Naive B cell (primary cell): ENCODE data around the gene PHC1. TPM values are rescaled to one million over a fixed set of nuclear protein-coding genes. Genes with fewer than 3 reads are reported as not detected.

Experiments
- ATAC-seq, 2 donors: fragments of 150-1000 bp; cut with Tn5 transposase; 2 replicates each; pipeline ENCODE4 v1.10.0; 2021; ENCODE audit warnings: low read depth in 2 of 2, mild to moderate bottlenecking in 2 of 2, moderate library complexity in 2 of 2
- DNase-seq: peaks from one replicate; pipeline ENCODE4 v3.0.0; 2022
- H3K27ac Mint-ChIP-seq, 6 donors: one replicate each; pipeline ENCODE4 v1.8.0; 2020 to 2022; ENCODE audit warnings: mild to moderate bottlenecking in 6 of 6, mixed read lengths in 6 of 6, moderate library complexity in 5 of 6, inconsistent platforms in 2 of 6
- H3K27me3 Mint-ChIP-seq, 3 donors: one replicate each; pipeline ENCODE4 v1.8.0; 2021 to 2022; ENCODE audit warnings: mixed read lengths in 3 of 3, mild to moderate bottlenecking in 1 of 3
- H3K36me3 Mint-ChIP-seq, 2 donors: one replicate each; pipeline ENCODE4 v1.8.0; 2020 to 2022; ENCODE audit warnings: mixed read lengths in 2 of 2, inconsistent platforms in 1 of 2, mild to moderate bottlenecking in 1 of 2
- H3K4me1 Mint-ChIP-seq, 3 donors: one replicate each; pipeline ENCODE4 v1.8.0; 2020 to 2022; ENCODE audit warnings: mixed read lengths in 3 of 3, inconsistent platforms in 1 of 3, mild to moderate bottlenecking in 1 of 3, moderate library complexity in 1 of 3
- H3K4me3 Mint-ChIP-seq, 8 donors: one replicate each; pipeline ENCODE4 v1.8.0; 2020 to 2022; ENCODE audit warnings: mild to moderate bottlenecking in 8 of 8, mixed read lengths in 8 of 8, moderate library complexity in 8 of 8, inconsistent platforms in 2 of 8
- H3K9me3 Mint-ChIP-seq, 7 donors: one replicate each; pipeline ENCODE4 v1.8.0; 2020 to 2022; ENCODE audit warnings: mixed read lengths in 7 of 7, mild to moderate bottlenecking in 5 of 7, inconsistent platforms in 2 of 7, moderate library complexity in 1 of 7
- polyA plus RNA-seq, 6 donors: library from polyadenylated mRNA; unstranded; fragments of 300-500 nt; fragmentation: Illumina TruSeq; gene quantifications; one replicate each; pipeline ENCODE4 v1.2.3, GENCODE V29; 2021; ENCODE audit warnings: low read depth in 6 of 6

Gene PHC1
- polyA plus RNA-seq, 6 donors from 2014 or later = 14.9 to 31.0 (median 18.8) TPM

DNA sequence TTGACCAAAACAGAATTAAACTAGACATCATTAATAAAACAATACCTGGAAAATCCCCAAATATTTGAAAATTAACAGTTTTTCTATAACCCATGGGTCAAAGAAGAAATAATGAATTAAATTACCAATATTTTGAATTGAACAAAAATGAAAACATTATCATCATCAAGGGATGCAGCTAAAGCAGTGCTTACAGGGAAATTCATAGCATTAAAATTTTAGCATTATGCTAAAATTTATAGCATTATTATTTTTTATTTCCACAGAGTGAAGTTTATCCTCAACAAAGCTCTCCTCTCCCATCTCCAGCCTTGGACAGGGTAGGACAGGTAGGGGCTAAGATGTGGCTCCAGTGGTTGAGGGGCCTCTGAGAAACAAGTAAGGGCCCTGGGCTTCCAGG lies 54.5 kb downstream of the PHC1 start:
- Mint-ChIP-seq H3K27ac (no peak overlapping the region), H3K36me3 (peaks cover 6 to 8% of the 10 kb centered on the region in 2 donors), H3K27me3 (no peaks in the 10 kb centered on the region), H3K9me3 (peaks cover 9 to 40% (median 17%) of the 10 kb centered on the region in 7 donors), H3K4me3 (no peak overlapping the region), H3K4me1 (peaks cover 0 to 5% (median 0%) of the 10 kb centered on the region in 3 donors)
- no peak for DNase-seq
- no peak for ATAC-seq

GRCh38 chr12:8969861-8970411 lies 55.6 kb downstream of the PHC1 start:
- no peak for ATAC-seq
- H3K27ac Mint-ChIP-seq = no peak overlapping the region

DNA sequence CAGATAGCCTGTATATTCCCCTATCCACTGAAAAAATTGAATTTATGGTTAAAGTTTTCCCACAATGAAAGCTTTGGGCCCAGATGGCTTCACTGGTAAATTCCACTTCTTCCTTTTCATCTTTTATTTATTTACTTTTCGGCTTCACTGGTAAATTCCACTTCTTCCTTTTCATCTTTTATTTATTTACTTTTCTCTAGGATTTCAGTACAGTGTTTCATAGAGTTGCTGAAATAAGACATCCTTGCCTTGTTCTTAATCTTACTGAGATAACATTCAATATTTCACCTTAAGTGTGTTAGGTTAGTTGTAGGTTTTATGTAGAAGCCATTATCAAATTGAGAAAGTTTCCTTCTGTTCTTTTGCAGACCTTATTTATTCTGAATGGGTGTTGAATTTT lies 56.1 kb downstream of the PHC1 start:
- Mint-ChIP-seq H3K9me3 (peaks cover 4 to 44% (median 17%) of the 10 kb centered on the region in 7 donors), H3K27me3 (no peaks in the 10 kb centered on the region), H3K4me3 (no peak overlapping the region), H3K4me1 (no peaks in the 10 kb centered on the region), H3K36me3 (peaks cover under 1 to 7% of the 10 kb centered on the region in 2 donors), H3K27ac (no peak overlapping the region)
- no peak for ATAC-seq
- no peak for DNase-seq

More at GRCh38 chr12:8969861-8970411, 55.6 kb downstream of the PHC1 start:
- DNase-seq = no peak
- Mint-ChIP-seq H3K4me3 (no peak overlapping the region), H3K9me3 (peaks cover 4 to 44% (median 17%) of the 10 kb centered on the region in 7 donors), H3K36me3 (peaks cover 0 to 5% of the 10 kb centered on the region in 2 donors), H3K4me1 (no peaks in the 10 kb centered on the region), H3K27me3 (no peaks in the 10 kb centered on the region)

GRCh38 chr12:8980137-8980536 lies 65.8 kb downstream of the PHC1 start:
- H3K36me3 Mint-ChIP-seq = peaks cover 24 to 28% of the 10 kb centered on the region in 2 donors
- ATAC-seq = no peak
- DNase-seq = no peak
- H3K4me3 Mint-ChIP-seq = no peak overlapping the region
- H3K4me1 Mint-ChIP-seq = no peaks in the 10 kb centered on the region
- H3K9me3 Mint-ChIP-seq = peaks cover 5 to 38% (median 12%) of the 10 kb centered on the region in 7 donors
- no peaks in the 10 kb centered on the region for H3K27me3 Mint-ChIP-seq
- H3K27ac Mint-ChIP-seq = no peak overlapping the region

DNA sequence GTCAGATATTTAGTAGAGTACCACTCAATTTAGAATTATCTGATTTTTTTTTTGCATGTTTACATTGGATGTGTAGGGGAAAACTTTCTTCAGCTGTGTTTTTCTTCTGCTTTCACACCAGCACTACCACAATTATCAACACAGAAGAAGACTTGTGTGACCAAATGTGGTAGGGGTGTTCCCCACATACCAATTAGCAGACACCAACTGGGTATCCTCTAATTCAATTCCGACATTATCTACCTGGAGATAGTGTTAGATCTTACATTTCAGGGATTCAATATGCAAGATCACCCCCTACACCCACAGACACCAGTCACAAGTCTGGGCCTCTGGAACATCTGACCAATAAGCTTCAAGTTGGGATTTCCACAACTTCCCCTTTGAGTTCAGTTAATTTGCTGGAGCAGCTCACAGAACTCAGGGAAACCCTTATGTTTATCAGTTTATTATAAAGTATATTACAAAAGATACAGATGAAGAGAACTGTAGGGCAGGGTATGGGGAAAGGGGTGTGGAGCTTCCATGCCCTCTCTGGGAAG lies 71.0 kb downstream of the PHC1 start:
- DNase-seq (no peak), ATAC-seq (no peak)

GRCh38 chr12:8987163-8987562 lies 72.9 kb downstream of the PHC1 start:
- peaks cover 0 to 5% (median 0%) of the 10 kb centered on the region in 7 donors for H3K9me3 Mint-ChIP-seq
- peaks cover 7 to 18% (median 9%) of the 10 kb centered on the region in 3 donors for H3K4me1 Mint-ChIP-seq
- DNase-seq = no peak
- H3K27me3 Mint-ChIP-seq = no peaks in the 10 kb centered on the region
- H3K36me3 Mint-ChIP-seq = no peaks in the 10 kb centered on the region
- ATAC-seq = no peak
- H3K4me3 Mint-ChIP-seq = no peak overlapping the region
- H3K27ac Mint-ChIP-seq = peak overlapping the region in 1 of 6 donors; percentile 42

More for the DNA sequence above, 71.0 kb downstream of the PHC1 start:
- no peak overlapping the region for H3K4me3 Mint-ChIP-seq
- H3K9me3 Mint-ChIP-seq = peaks cover 0 to 15% (median 3%) of the 10 kb centered on the region in 7 donors
- peaks cover 2 to 8% of the 10 kb centered on the region in 2 donors for H3K36me3 Mint-ChIP-seq
- H3K27me3 Mint-ChIP-seq = no peaks in the 10 kb centered on the region
- H3K4me1 Mint-ChIP-seq = peaks cover 7 to 18% (median 9%) of the 10 kb centered on the region in 3 donors
- H3K27ac Mint-ChIP-seq = no peak overlapping the region

DNA sequence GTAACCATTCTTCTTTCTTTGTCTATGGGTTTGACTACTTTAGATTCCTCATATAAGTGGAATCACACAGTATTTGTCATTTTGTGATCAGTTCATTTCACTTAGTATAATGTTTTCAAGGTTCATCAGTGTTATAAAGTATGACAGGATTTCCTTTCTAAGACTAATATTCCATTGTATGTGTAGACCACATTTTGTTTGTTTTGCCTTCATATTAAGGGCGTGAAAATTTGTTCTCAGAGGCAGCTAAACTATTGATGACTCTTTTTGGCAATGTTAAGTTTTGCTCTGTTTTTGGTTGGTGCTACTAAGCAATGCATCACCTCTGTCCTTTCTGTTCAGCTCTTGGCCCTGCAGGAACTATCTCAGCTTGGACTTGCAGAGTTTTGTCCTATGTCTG lies 73.4 kb downstream of the PHC1 start:
- Mint-ChIP-seq H3K27ac (peak overlapping the region in 1 of 6 donors; percentile 62), H3K36me3 (no peaks in the 10 kb centered on the region), H3K9me3 (peaks cover 0 to 5% (median 0%) of the 10 kb centered on the region in 7 donors), H3K4me3 (no peak overlapping the region), H3K27me3 (no peaks in the 10 kb centered on the region), H3K4me1 (peaks cover 7 to 18% (median 9%) of the 10 kb centered on the region in 3 donors)
- ATAC-seq = no peak
- DNase-seq = no peak

DNA sequence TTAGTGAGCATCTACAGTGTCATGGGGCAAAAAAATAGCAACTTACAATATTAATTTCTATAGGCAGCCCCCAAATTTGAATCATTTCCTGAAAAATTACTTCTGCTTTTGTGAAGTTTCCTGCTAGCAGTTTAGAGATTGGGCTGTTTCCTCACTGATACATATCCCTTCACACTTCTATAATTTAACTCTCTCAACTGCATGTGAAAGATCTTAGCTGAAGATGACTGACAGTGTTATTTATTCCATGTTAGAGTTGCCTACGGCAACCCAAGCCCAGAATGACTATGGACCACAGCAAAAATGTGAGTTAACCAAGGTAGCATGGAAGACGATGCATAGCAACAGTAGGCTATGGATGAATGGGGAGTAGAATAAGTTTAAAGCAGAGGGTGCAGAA lies 75.1 kb downstream of the PHC1 start, which contains the start of gene KLRG1:
Gene KLRG1, plus strand, starts transcription at position 134 of the 400 bp plus-strand sequence. Its CDS starts 90 bp downstream, at position 224.
- DNase-seq (peak; percentile 12), ATAC-seq (peak; percentile 56 to 83)
- H3K4me3 Mint-ChIP-seq = peak within 1 kb of the TSS in 4 of 8 donors; percentile 12 to 74 (median 43)
- peaks cover 7 to 18% (median 9%) of the 10 kb centered on the region in 3 donors for H3K4me1 Mint-ChIP-seq
- H3K27ac Mint-ChIP-seq = peak within 1 kb of the TSS in 4 of 6 donors; percentile 1 to 63 (median 30)
- H3K9me3 Mint-ChIP-seq = no peaks in the 10 kb centered on the region
- no peaks in the 10 kb centered on the region for H3K36me3 Mint-ChIP-seq
- no peaks in the 10 kb centered on the region for H3K27me3 Mint-ChIP-seq

Other genes with a start within 250 kb of the PHC1 start
- gene RIMKLB, start 216.5 kb upstream of the PHC1 start, polyA plus RNA-seq = 10 to 100 TPM in 1 of 6 donors, 1 to 10 TPM in 5; 6.8 to 13.2 (median 8.1) TPM
- gene A2ML1, start 91.9 kb upstream of the PHC1 start, polyA plus RNA-seq = not detected
- 100 to 1,000 TPM; 170 to 267 (median 192) TPM for gene M6PR, start 35.1 kb downstream of the PHC1 start, polyA plus RNA-seq
- gene KLRG1, start 75.0 kb downstream of the PHC1 start, polyA plus RNA-seq = 1 to 10 TPM in 5 of 6 donors, under 1 TPM in 1; 0.40 to 7.1 (median 4.7) TPM
- gene A2M, start 201.4 kb downstream of the PHC1 start, polyA plus RNA-seq = under 1 TPM in 1 of 6 donors, not detected in 5; 0.48 TPM